ENCODE results near the gene TMEM108. TPM values are rescaled to one million over a fixed set of nuclear protein-coding genes. Genes with fewer than 3 reads are reported as not detected.

TMEM108 gene
- total RNA-seq, 1 experiment from 2014 or later = not detected

GRCh38 chr3:133366921-133367320, 328.7 kb downstream of the TMEM108 start:
- no peaks in the 10 kb centered on the region for H3K36me3 ChIP-seq (ENCODE audit: control insufficient read depth, insufficient read depth, low read length)
- BruUV-seq (replicated peaks) = no TSS peak
- Mint-ChIP-seq H3K27me3 (ENCODE audit: insufficient read depth, unreplicated experiment) (peaks cover 10% of the 10 kb centered on the region), H3K4me1 (ENCODE audit: low read depth, unreplicated experiment) (no peaks in the 10 kb centered on the region), H3K4me3 (ENCODE audit: unreplicated experiment) (no peak overlapping the region), H3K9me3 (ENCODE audit: unreplicated experiment) (no peaks in the 10 kb centered on the region), H3K27ac (ENCODE audit: unreplicated experiment) (no peak overlapping the region), H3K36me3 (ENCODE audit: insufficient read depth, unreplicated experiment) (no peaks in the 10 kb centered on the region)
- TF ChIP-seq CTCF (IDR thresholded peaks at IDR 0.05; ENCODE audit: insufficient read depth in 1 of 2, low read depth in 1 of 2, low read length in 1 of 2, severe bottlenecking in 1 of 2, unreplicated experiment in 1 of 2) = no peak
- DNase-seq = no peak
- no peak overlapping the region for H3K4me3 ChIP-seq (ENCODE audit: low read depth, low read length)
- H3K27me3 ChIP-seq (replicated peaks; ENCODE audit: control insufficient read depth, insufficient read depth, low read length) = no peaks in the 10 kb centered on the region; the same call in none of the 2 replicates
- H3K4me1 ChIP-seq = no peaks in the 10 kb centered on the region
- POLR2A ChIA-PET = no interaction called here
- intact Hi-C loops (cut with micrococcal nuclease; ENCODE audit: unreplicated experiment) = no loop called here
- CTCF ChIA-PET = interaction anchor here (1.3 kb wide), 1 partner anchor 17 kb away, joined by 4 read pairs; no protein-coding TSS in a partner anchor
- H3K9me3 ChIP-seq = no peaks in the 10 kb centered on the region

GRCh38 chr3:133367403-133367802, 329.2 kb downstream of the TMEM108 start:
- H3K36me3 Mint-ChIP-seq (ENCODE audit: insufficient read depth, unreplicated experiment) = no peaks in the 10 kb centered on the region
- BruUV-seq (replicated peaks) = no TSS peak
- TF ChIP-seq CTCF (IDR thresholded peaks at IDR 0.05; ENCODE audit: insufficient read depth in 1 of 2, low read depth in 1 of 2, low read length in 1 of 2, severe bottlenecking in 1 of 2, unreplicated experiment in 1 of 2) = no peak
- POLR2A ChIA-PET = no interaction called here
- no peaks in the 10 kb centered on the region for H3K9me3 Mint-ChIP-seq (ENCODE audit: unreplicated experiment)
- no peak overlapping the region for H3K27ac Mint-ChIP-seq (ENCODE audit: unreplicated experiment)
- no peak overlapping the region for H3K4me3 Mint-ChIP-seq (ENCODE audit: unreplicated experiment)
- DNase-seq = no peak
- no peak overlapping the region for H3K4me3 ChIP-seq (ENCODE audit: low read depth, low read length)
- no peaks in the 10 kb centered on the region for H3K36me3 ChIP-seq (ENCODE audit: control insufficient read depth, insufficient read depth, low read length)
- H3K9me3 ChIP-seq = no peaks in the 10 kb centered on the region
- intact Hi-C loops (cut with micrococcal nuclease; ENCODE audit: unreplicated experiment) = no loop called here
- H3K27me3 ChIP-seq (replicated peaks; ENCODE audit: control insufficient read depth, insufficient read depth, low read length) = no peaks in the 10 kb centered on the region; the same call in none of the 2 replicates
- CTCF ChIA-PET = interaction anchor here (1.3 kb wide), 1 partner anchor 17 kb away, joined by 4 read pairs; no protein-coding TSS in a partner anchor
- peaks cover 10% of the 10 kb centered on the region for H3K27me3 Mint-ChIP-seq (ENCODE audit: insufficient read depth, unreplicated experiment)
- no peaks in the 10 kb centered on the region for H3K4me1 Mint-ChIP-seq (ENCODE audit: low read depth, unreplicated experiment)
- no peaks in the 10 kb centered on the region for H3K4me1 ChIP-seq

- Histone ChIP-seq H3K9me3 (no peaks in the 10 kb centered on the region), H3K27me3 (replicated peaks; ENCODE audit: control insufficient read depth, insufficient read depth, low read length) (no peaks in the 10 kb centered on the region; the same call in none of the 2 replicates), H3K4me1 (no peaks in the 10 kb centered on the region), H3K4me3 (ENCODE audit: low read depth, low read length) (no peak overlapping the region), H3K36me3 (ENCODE audit: control insufficient read depth, insufficient read depth, low read length) (no peaks in the 10 kb centered on the region)
- ChIA-PET POLR2A (no interaction called here), CTCF (interaction anchor here (1.2 kb wide), 1 partner anchor 16 kb away, joined by 4 read pairs; no protein-coding TSS in a partner anchor)
- H3K9me3 Mint-ChIP-seq (ENCODE audit: unreplicated experiment) = no peaks in the 10 kb centered on the region
- no peaks in the 10 kb centered on the region for H3K4me1 Mint-ChIP-seq (ENCODE audit: low read depth, unreplicated experiment)
- H3K27ac Mint-ChIP-seq (ENCODE audit: unreplicated experiment) = no peak overlapping the region
- H3K36me3 Mint-ChIP-seq (ENCODE audit: insufficient read depth, unreplicated experiment) = no peaks in the 10 kb centered on the region
- TF ChIP-seq CTCF (IDR thresholded peaks at IDR 0.05; ENCODE audit: insufficient read depth in 1 of 2, low read depth in 1 of 2, low read length in 1 of 2, severe bottlenecking in 1 of 2, unreplicated experiment in 1 of 2) = no peak
- no TSS peak for BruUV-seq (replicated peaks)
- H3K27me3 Mint-ChIP-seq (ENCODE audit: insufficient read depth, unreplicated experiment) = peaks cover 7% of the 10 kb centered on the region
- intact Hi-C loops (cut with micrococcal nuclease; ENCODE audit: unreplicated experiment) = no loop called here
- no peak for DNase-seq
- H3K4me3 Mint-ChIP-seq (ENCODE audit: unreplicated experiment) = no peak overlapping the region
Observed at GRCh38 chr3:133367956-133368355, 329.8 kb downstream of the TMEM108 start.

Measured in Caco-2 (cell line).